ENCODE results near the gene UBE3B. TPM values are rescaled to one million over a fixed set of nuclear protein-coding genes. Genes with fewer than 3 reads are reported as not detected.
"Not testable (repeated sequence)": the region's sequence is repeated elsewhere in the genome, so short reads cannot be mapped to it uniquely, and the experiment has no call there.

UBE3B gene
- total RNA-seq, 4 donors from 2014 or later: 42.4 to 59.2 (median 49.1) TPM

- 64% methylated on average over 7 of the region's 8 CpGs for WGBS
- DNase-seq (ENCODE audit: extremely low spot score): no peak
- H3K36me3 ChIP-seq: peaks cover 0 to 64% (median 48%) of the 10 kb centered on the region in 4 donors
- H3K9me3 ChIP-seq: no peaks in the 10 kb centered on the region
- peaks cover 79 to 100% (median 97%) of the 10 kb centered on the region in 4 donors for H3K4me1 ChIP-seq
- intact Hi-C loops (cut with DNase I): no loop called here
- H3K4me3 ChIP-seq: no peak overlapping the region
- peak overlapping the region; percentile 91 to 98 (median 96) for H3K27ac ChIP-seq (replicated peaks in 1 of 4)
- TF ChIP-seq EP300 (IDR thresholded peaks at IDR 0.05) (no peak), CTCF (IDR thresholded peaks at IDR 0.05) (no peak), POLR2AphosphoS5 (IDR thresholded peaks at IDR 0.05) (no peak), POLR2A (IDR thresholded peaks at IDR 0.05; ENCODE audit: low read depth) (no peak)
- H3K27me3 ChIP-seq: no peaks in the 10 kb centered on the region
Measured at GRCh38 chr12:109467978-109468676, 9.3 kb upstream of the UBE3B start.

- WGBS: 89% methylated on average over 3 of the region's 10 CpGs
- H3K4me3 ChIP-seq: no peak overlapping the region
- no peak for DNase-seq (ENCODE audit: extremely low spot score)
- H3K4me1 ChIP-seq: peaks cover 74 to 100% (median 97%) of the 10 kb centered on the region in 4 donors
- no peaks in the 10 kb centered on the region for H3K27me3 ChIP-seq
- no peaks in the 10 kb centered on the region for H3K9me3 ChIP-seq
- H3K27ac ChIP-seq (replicated peaks in 1 of 4): peak overlapping the region; percentile 35 to 98 (median 94)
- no peak for TF ChIP-seq POLR2AphosphoS5 (IDR thresholded peaks at IDR 0.05)
- no peak for TF ChIP-seq CTCF (IDR thresholded peaks at IDR 0.05)
- no peak for TF ChIP-seq POLR2A (IDR thresholded peaks at IDR 0.05; ENCODE audit: low read depth)
- no peak for TF ChIP-seq EP300 (IDR thresholded peaks at IDR 0.05)
- peaks cover 0 to 73% (median 53%) of the 10 kb centered on the region in 4 donors for H3K36me3 ChIP-seq
- intact Hi-C loops (cut with DNase I): no loop called here
Measured at GRCh38 chr12:109469517-109469916, 7.9 kb upstream of the UBE3B start.

- H3K27ac ChIP-seq (replicated peaks in 1 of 4): peak overlapping the region; percentile 31 to 99 (median 96)
- WGBS: 92% methylated on average over 3 of the region's 3 CpGs
- no peaks in the 10 kb centered on the region for H3K27me3 ChIP-seq
- intact Hi-C loops (cut with DNase I): no loop called here
- TF ChIP-seq POLR2A (IDR thresholded peaks at IDR 0.05; ENCODE audit: low read depth): no peak
- TF ChIP-seq EP300 (IDR thresholded peaks at IDR 0.05): no peak
- no peak for TF ChIP-seq POLR2AphosphoS5 (IDR thresholded peaks at IDR 0.05)
- TF ChIP-seq CTCF (IDR thresholded peaks at IDR 0.05): no peak
- peaks cover 61 to 88% (median 83%) of the 10 kb centered on the region in 4 donors for H3K4me1 ChIP-seq
- H3K4me3 ChIP-seq: no peak overlapping the region
- DNase-seq (ENCODE audit: extremely low spot score): no peak
- peaks cover 0 to 42% (median 29%) of the 10 kb centered on the region in 4 donors for H3K36me3 ChIP-seq
- no peaks in the 10 kb centered on the region for H3K9me3 ChIP-seq
Measured at GRCh38 chr12:109473006-109473405, 4.4 kb upstream of the UBE3B start.

- intact Hi-C loops (cut with DNase I); H3K27me3 ChIP-seq; DNase-seq (ENCODE audit: extremely low spot score); H3K9me3 ChIP-seq; H3K4me3 ChIP-seq: not testable (repeated sequence)
- H3K36me3 ChIP-seq: peaks cover 0 to 35% (median 23%) of the 10 kb centered on the region in 4 donors
- 87% methylated on average over 16 of the region's 16 CpGs for WGBS
- H3K4me1 ChIP-seq: peaks cover 61 to 88% (median 84%) of the 10 kb centered on the region in 4 donors
- peak overlapping the region; percentile 31 to 99 (median 96) for H3K27ac ChIP-seq (replicated peaks in 1 of 4)
Measured at GRCh38 chr12:109473526-109474270, 3.7 kb upstream of the UBE3B start.

GRCh38 chr12:109475121-109475520 lies 2.3 kb upstream of the UBE3B start:
- Histone ChIP-seq H3K4me3 (peak overlapping the region; percentile 78 to 95 (median 85)), H3K27me3 (no peaks in the 10 kb centered on the region), H3K9me3 (no peaks in the 10 kb centered on the region), H3K27ac (replicated peaks in 1 of 4) (peak overlapping the region; percentile 93 to 99 (median 96)), H3K36me3 (peaks cover 0 to 24% (median 11%) of the 10 kb centered on the region in 4 donors), H3K4me1 (peaks cover 54 to 88% (median 85%) of the 10 kb centered on the region in 4 donors)
- TF ChIP-seq CTCF (IDR thresholded peaks at IDR 0.05): no peak
- no peak for DNase-seq (ENCODE audit: extremely low spot score)
- WGBS: 87% methylated on average over 7 of the region's 7 CpGs
- intact Hi-C loops (cut with DNase I): no loop called here
